Iris pigment epithelial cell (primary cell): ENCODE results near the gene CCDC38.
"Not testable (repeated sequence)": the region's sequence is repeated elsewhere in the genome, so short reads cannot be mapped to it uniquely, and the experiment has no call there.

Experiments
- DNase-seq: peaks from one replicate; pipeline ENCODE4 v3.0.0-alpha.2; 2011; ENCODE audit warnings: low read depth

Gene CCDC38

DNA sequence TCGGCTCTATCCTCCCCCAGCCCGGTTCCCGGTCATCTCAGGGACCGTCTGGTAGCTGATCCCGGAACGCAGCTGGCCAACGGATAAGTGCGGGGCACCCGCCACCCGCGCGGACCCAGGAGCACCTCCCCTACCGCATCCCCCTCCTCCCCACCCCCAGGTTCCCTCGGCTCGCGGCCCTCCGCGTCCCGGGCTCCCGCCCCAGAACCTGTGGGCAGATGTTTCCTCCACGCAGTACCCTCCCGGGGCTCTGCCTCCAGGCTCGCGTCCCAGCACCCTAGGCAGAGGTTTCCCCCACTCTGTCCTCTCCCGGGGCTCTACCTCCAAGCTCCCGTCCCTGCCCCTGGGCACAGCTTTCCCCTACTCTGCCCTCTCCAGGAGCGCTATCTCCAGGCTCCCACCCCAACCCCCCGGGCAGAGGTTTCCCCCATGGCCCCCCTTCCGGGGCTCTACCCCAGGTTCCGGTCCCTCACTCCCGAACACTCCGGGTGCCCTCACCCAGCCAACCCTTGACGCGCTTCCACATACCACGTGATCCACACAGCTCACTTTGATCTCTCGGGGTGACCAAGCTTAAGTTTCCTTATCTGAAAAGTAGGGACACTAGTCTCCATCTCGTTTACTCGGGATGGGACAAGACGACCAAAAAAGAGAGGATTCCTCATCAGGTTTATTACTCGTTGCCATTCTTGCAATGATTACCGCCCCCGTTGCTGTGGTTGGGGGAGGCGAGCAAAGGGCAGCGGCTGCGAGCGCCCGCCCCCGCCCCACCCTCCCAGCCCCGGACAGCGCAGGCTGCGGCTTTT, at the start of gene CCDC38:
Gene CCDC38 (minus strand): TSS at position 91 of the 806 bp plus-strand sequence. CDS start 6,105 bp downstream, outside the sequence.
- peak; percentile 40 for DNase-seq

DNA sequence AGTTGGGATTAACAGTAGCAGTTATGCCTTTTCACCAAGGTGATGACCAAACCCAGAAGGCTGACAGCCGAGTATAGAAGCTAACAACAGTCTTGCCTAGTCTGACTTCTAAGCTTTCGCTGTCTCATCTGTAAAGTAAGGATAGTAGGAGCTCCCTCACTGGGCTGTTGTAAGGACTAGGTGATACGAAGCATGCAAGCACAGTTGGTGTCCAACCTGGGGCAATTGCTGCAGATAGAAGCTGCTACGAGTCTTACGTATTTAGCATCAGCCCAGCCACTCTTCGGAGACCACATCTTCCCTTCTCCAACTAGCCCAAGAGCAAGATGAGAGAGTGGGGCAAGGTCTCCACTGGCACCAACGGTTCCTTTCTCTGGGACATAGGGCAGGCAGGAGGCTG, 47.7 kb upstream of the CCDC38 start:
- no peak for DNase-seq

DNA sequence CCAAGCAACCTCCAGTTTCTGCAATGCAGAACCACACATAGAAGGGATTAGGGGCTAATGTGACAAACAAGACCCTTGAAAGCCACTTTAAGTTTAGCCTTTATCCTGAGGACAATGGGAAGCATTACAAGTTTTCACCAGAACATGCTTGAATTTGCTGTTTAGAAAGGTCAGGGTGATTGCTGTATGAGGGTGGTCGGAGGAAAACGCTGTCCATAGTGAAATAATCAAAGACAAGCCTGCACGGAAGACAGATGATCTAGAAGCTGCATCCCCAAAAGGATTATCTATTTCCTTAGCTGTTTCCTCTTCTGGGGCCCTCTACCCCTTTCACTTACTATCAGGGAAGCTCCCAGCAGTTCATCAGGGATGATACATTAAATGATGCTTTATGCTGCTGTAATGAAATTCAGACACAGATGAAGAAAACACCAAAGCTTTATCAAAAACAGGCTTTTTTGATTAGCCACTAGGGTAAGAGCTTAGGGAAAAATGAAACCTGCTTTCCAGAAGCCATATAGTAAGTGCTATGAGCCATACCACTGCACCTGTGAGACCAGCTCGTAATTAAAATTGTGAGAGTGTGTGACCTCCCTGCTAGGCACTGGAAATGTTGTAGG, 47.2 kb upstream of the CCDC38 start:
- no peak for DNase-seq

DNA sequence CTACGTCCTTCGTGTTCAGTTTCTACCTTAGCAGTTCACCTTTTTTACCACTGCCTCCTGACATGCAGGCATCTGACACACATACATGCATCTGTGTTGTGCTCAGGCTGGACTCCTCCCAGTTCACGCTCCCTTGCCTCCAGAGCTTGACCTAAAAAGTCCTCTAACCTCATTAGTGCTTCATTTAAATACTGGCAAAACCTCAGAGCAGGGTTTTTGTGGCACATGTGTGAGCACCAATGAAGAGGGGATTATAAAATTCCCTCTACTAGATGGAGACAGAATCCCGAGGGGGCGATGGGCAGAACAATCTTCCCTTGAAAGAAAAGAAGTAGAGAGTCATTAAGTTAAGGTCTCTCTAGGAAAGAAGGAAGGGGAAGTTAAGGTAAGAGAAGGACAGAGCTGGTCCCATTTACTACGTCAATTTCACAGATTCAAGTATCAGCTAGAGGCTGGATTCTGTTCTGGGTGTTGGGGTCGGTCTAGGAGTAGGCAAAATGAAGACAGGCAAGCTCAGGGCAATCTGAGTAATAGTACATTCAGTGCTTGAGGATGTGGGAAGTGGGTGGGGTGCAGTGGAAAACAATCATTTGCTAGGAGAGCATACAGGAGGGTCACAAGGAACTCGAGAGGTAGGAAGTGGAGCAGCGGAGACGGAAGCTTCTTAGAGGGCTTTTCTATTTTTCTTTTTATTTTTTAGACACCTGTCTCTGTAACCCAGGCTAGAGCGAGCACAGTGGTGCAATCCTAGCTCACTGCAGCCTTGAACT, 46.3 kb upstream of the CCDC38 start:
- DNase-seq, result no peak

DNA sequence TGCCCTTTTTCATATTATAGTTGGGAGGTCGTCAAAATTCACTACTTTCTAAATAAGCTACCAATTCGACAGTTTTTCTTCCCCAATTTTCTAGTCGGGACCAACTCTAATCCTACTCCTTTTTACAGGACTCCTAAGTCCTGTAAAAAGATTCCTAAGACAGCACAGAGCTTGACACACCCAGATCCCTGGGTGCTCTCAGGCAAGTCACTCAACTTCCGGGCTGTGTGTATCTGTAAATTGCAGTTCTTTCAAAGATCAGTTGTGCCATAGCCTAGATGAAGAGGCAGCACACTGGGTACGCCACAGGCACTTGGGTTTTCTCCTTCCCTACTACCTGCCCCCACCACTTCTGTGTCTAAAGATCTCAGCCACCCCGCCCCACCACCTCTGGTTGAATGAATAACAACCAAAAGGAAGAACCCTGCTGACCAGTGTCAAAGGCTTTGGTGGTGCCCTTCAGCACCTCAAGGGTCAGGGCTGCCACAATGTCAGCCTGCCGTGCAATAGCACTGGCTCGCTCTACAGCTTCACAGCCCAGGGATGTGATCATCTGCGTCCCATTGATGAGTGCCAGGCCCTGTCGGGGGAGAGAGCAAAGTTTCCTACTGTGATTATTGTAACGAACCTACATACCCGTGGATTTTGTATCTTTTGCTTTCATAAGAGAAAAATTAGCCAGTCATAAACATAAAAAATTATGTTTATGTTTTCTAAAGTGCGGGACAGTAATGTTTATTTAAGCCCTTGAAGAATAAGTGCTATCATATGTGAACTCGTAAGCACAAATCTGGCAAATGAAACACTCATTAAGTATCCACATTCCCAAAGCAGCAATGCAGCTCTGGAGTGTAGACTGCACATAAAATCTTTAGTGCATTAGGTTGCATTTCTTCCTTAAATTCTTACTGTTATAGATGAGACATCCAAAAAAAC, 44.5 kb upstream of the CCDC38 start:
- DNase-seq, result no peak

DNA sequence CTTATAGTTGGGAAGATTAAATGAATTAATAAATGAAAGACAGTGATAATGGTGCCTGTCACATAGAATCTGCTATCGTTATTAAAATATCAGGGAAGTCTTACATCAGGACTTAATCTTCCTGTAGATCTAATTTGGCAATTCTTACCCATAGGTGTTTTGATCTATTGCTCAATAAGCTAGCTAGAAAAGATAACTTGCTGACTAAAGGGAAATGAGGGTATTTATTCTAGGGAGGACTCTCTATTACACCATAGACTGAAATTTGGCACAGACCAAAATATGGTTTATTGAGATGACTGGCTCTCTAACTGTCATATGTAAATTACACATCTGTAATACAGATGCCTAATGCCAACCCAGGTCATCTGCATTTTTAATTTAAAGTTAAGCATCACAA, 42.3 kb upstream of the CCDC38 start:
- DNase-seq, result no peak

DNA sequence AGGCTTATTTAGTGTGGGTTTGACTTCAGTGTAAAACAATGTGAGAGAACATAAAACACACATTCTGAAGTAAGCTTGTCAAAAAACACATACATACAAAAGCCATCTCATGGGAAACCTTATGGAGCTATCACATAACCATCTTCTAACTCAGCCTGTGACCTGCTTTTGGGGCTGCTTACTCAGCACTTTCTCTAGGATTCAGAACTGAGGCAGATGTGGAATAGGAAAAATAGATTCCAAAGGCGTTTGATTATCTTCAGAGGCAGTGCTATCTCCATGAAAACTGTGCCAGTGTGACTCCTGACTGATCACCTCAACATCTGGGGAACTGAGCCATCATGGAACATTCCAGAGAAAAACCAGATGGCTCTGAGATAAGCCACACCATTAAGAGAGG, 40.2 kb upstream of the CCDC38 start:
- no peak for DNase-seq

DNA sequence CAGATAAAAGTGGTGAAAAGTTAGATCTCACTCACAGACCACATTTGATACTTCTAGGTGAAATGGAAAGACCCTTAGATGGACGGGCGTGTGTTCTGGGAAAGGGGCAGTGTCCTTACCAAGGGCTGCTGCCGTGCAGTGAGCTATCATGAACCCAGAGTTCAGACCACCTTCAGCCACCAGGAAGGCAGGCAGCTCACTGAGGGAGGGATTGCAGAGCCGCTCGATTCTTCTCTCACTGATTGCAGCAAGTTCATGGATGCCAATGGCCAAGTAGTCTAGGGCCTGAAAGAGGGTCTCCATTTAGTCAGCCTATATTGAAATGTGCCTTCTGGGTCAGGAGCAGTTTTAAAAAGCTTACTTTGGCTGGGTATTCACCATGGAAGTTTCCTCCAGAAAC, 38.0 kb upstream of the CCDC38 start:
- no peak for DNase-seq

DNA sequence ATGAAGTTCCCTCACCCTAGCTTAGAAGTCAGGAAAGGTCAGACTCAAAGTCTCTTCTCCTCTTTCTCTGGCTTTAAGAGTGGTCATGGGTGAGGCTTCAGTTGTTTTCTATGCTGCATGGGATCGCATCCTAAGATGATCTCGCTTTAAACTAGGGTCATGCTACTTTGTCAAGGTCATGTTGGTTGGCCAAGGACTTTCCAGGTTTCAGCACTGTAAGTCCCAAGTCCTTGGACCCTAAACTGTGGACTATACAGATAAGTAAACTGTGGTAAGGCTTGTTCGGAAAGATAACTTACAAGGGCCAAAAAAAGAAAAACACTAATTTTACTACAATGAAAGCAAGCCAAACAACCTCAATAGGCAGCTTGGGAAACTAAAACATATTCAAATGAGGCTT, 36.4 kb upstream of the CCDC38 start:
- no peak for DNase-seq

DNA sequence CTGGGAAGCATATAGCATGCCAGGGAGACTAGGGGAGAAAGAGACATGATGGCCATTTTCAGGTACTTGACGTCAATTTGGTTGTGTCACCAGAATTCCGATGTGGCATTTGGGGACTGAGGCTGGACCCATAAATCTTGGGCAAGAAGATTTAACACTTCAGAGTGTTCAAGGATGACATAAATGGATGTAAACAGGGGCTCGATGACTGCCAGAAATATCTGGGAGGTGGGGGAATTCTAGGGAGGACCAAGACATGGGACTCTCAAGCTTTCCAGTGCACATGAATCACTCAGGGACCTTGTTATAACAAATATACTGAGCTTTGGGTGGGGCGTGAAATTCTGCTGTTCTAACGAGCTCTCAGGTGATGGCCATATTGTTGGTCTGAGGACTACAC, 35.9 kb upstream of the CCDC38 start:
- DNase-seq, result no peak

DNA sequence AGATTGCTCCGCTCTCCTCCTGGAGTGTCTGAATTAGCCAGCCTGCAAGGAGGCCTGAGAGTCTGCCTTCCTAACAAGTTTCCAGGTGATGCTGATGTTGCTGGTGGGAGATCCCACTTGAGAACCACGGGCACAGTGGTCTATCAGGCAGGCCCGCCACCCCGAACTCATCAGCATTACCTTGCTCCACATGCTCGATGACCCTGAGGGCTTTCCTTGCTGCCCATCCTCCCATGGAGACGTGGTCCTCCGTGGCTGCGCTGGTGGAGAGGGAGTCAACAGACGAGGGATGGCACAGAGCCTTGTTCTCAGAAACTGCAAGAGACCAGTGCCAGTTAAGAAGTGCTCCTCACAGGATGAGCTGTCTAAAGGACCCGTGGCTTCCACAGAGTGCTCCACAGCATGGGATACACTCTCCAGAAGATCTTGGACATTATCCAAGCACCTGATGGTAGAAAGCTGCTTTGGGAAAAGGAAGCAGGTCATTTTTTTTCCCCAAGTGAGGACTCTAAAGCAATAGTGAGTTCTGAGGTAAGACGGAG, 35.4 kb upstream of the CCDC38 start:
- no peak for DNase-seq

DNA sequence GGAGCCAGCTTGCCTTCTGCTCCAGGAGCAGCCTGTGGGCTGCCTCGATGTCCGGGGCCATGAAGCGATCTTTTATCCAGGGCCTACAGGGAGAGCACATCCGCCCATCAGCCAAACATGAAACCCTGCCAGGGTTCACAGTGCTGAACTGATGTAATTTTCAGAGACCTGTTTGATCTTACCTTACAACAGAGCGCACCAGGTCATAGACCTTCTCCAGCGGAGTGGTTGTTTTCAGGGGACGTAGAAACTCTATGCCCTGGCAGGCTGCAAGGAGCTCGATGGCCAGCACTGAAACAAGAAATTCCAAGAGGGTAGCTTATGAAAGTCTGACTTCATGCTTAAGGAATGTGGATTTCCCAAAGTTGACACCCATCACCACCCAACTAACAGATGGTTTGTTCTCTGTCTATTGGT, 34.0 kb upstream of the CCDC38 start:
- DNase-seq, result peak; percentile 33

DNA sequence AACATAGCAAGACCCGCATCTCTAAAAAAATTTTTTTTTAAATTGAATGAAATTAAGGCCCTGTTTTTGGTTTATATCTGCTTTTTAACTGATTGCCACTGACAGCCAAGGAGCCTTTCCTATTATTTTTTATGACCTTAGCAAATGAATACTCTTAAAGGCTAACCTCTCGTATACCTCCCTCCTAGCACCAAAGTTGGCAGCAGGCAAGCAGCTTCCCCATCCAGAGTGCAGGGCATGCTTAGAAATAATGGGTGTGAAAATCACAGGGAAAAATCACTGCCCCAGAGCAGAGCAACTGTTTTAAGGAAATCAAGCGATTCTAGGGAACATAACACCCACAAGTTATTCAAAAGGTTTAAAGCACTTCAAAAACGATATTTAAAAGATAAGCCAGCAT, 33.1 kb upstream of the CCDC38 start:
- DNase-seq, result no peak

DNA sequence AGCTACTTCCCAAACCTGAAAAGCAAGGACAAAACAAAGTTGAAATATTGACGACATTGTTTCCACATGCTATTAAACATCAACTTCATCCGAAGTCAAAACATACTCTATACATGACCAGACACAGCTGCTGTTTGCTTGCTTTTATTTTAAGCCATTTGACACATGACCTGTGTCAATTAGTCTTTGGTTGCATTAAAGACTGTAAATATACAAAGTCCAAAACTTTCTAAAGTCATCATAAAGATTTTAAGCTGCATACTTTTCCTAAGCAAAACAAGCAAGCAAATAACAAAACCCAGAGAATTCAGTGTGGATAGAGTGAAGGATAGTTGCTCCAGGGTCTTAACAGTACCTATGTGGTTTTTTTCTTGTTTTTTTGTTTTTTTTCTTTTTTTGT, 31.9 kb upstream of the CCDC38 start:
- no peak for DNase-seq

DNA sequence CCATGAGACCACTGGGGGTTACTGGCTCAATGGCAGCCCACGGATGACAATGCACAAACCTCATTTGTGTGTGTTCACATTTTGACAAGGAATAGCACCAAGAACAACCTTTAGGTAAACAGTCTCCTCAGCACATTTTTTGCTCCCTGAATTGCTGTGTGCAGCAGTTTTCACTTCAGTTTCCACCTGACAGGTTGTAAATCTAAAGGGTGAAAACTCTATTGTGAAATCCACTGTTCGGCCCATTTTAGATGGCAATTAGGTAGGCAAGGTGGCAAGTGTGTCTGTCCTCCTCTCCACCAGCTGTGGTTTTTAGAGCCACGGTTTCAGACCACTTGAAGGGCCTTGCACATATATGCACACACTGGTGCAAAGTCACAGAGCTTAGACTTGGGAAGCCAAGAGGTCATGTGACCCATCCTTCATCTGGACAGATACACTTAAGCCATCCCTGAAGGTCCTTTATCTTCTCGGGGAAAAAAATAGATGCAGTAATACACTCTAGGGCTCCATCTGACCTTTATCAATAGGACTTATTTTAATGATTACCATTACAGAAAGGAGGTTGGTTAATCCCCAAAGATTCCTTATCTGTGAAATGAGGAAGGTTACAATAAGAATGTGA, 30.5 kb upstream of the CCDC38 start:
- no peak for DNase-seq

DNA sequence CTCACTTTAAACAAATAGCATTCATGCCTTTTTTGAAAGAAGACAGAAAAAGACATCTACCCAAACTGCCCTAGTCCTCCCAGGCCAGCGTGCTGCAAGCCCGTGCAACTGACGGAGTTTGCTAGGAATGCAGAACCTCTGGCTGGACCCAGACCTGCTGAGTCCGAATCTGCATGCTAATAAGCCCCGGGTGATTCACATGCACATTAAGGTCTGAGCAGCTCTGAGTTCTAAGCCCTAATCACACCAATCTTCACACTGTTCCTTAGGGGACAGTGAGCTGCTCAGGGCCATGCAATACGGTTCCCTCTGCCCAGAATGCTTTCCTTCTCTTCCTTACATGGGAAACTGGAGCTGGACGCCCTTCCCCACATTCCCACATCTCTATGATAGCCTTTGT, 28.5 kb upstream of the CCDC38 start:
- no peak for DNase-seq

DNA sequence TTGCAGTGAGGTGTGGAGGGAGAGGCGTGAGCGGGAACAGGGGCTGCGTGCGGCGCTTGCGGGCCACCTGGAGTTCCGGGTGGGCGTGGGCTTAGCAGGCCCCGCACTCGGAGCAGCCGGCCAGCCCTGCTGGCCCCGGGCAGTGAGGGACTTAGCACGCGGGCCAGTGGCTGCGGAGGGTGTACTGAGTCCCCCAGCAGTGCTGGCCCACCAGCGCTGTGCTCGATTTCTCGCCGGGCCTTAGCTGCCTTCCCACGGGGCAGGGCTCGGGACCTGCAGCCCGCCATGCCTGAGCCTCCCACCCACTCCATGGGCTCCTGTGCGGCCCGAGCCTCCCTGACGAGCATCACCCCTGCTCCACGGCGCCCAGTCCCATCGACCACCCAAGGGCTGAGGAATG, 26.7 kb upstream of the CCDC38 start:
- DNase-seq, result not testable (repeated sequence)

DNA sequence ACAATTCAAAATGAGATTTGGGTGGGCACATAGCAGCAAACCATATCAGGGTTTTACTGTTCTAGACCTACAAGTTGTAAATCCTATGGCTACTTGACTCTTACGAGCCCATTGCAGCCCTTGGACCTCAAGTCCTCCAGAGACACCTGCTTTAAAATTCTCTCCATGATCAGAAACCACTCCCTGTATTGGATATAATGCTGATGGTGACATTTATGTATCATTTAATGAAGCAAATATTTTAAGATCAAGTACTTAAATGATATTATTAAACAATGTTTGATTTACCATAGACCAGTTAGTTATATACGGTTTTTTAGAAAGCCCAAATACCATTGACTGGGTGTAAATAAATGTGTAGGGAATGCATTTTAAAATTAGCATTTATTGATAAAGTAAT, 24.9 kb upstream of the CCDC38 start:
- no peak for DNase-seq

DNA sequence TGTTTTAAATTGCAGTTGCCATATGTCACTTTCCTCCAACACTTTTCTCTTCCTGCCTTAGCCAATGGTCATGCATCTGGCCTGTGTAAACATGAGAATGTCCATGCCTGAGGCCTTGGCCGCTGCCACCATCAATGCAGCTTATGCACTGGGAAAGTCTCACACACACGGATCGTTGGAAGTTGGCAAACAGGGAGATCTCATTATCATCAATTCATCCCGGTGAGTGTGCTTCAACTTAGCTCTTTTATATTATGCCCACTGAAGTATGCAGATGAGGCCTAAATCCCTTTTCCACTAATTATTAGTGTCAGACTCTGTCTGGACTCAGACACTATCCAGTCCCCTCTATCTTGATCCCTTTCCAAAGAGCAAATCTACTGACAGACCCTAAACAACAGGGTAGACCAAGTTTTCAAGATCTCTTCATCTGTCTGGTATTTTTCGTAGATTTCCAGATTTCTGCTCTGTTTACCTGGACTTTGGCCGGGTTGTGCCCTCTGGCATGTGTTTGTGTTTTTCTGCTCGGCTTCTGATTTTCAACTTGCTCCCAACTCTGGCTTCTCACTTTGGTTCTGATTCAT, 24.0 kb upstream of the CCDC38 start:
- no peak for DNase-seq

DNA sequence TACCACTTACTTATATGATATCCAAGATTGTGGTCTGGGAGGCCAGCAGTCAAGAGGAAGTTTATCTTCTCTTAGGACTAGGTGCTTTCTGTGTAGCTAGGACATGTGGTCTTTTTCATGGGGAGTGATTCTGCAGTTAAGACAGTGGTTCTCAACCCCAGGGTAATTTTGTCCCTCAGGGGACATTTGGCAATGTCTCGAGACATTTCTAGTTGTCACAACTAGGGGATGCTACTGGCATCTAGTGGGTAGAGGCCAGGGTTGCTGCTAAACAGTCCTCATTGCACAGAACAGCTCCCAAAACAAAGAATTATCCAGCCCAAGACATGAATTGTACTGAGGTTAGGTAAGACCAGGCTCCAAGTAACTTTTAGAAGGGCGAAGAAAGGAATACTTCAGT, 20.7 kb upstream of the CCDC38 start:
- DNase-seq, result no peak

DNA sequence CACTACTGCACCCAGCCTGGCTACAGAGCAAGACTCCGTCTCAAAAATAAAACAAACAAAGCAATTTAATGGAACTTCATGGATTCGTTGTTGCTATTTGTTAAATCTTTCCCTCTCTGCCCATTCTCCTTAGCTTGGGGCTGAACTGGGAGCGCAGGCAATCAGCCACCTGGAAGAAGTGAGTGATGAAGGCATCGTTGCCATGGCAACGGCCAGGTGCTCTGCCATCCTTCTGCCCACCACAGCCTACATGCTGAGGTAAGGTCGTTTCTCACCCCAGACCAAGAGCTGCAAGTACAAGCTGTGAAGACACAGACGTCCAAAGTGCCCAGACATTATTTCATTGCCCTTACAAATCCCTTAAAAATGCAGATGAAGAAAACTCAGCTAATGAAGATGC, 19.8 kb upstream of the CCDC38 start:
- no peak for DNase-seq
